ENCODE measurements around the gene PAPLN. TPM values are rescaled to one million over a fixed set of nuclear protein-coding genes. Genes with fewer than 3 reads are reported as not detected.
"Not testable (repeated sequence)": the region's sequence is repeated elsewhere in the genome, so short reads cannot be mapped to it uniquely, and the experiment has no call there.

PAPLN gene
- total RNA-seq, result 1 to 10 TPM in 1 of 2 experiments, under 1 TPM in 1; 0.72 to 1.0 TPM

- POLR2A ChIA-PET, result no interaction called here
- Mint-ChIP-seq H3K27me3 (peaks cover 82% of the 10 kb centered on the region), H3K27ac (no peak within 1 kb of the TSS), H3K4me1 (peaks cover 16% of the 10 kb centered on the region), H3K9me3 (no peaks in the 10 kb centered on the region), H3K36me3 (no peaks in the 10 kb centered on the region), H3K4me3 (peak within 1 kb of the TSS; percentile 67)
- ATAC-seq (ENCODE audit: low read depth), result no peak
- DNase-seq, result no peak
These were observed at the start of gene PAPLN for GRCh38 chr14:73237219-73237785. Gene PAPLN (plus strand): TSS chr14:73237506. CDS start chr14:73239779, 2,273 bp downstream.

- Mint-ChIP-seq H3K27me3 (no peaks in the 10 kb centered on the region), H3K36me3 (peaks cover 15% of the 10 kb centered on the region), H3K4me3 (no peak overlapping the region), H3K4me1 (no peaks in the 10 kb centered on the region), H3K27ac (no peak overlapping the region), H3K9me3 (no peaks in the 10 kb centered on the region)
- POLR2A ChIA-PET, result no interaction called here
- no peak for ATAC-seq (ENCODE audit: low read depth)
- DNase-seq, result no peak
These were observed 48.8 kb upstream of the PAPLN start for GRCh38 chr14:73188501-73188911.

GRCh38 chr14:73189651-73190050 is 47.7 kb upstream of the PAPLN start:
- no peak overlapping the region for H3K27ac Mint-ChIP-seq
- no peak for DNase-seq
- no peak overlapping the region for H3K4me3 Mint-ChIP-seq
- no peaks in the 10 kb centered on the region for H3K9me3 Mint-ChIP-seq
- H3K27me3 Mint-ChIP-seq, result no peaks in the 10 kb centered on the region
- no peaks in the 10 kb centered on the region for H3K4me1 Mint-ChIP-seq
- POLR2A ChIA-PET, result no interaction called here
- H3K36me3 Mint-ChIP-seq, result peaks cover 17% of the 10 kb centered on the region
- ATAC-seq (ENCODE audit: low read depth), result no peak

GRCh38 chr14:73191441-73191840 is 45.9 kb upstream of the PAPLN start:
- H3K4me1 Mint-ChIP-seq, result no peaks in the 10 kb centered on the region
- peaks cover 22% of the 10 kb centered on the region for H3K36me3 Mint-ChIP-seq
- ATAC-seq (ENCODE audit: low read depth), result no peak
- no peak overlapping the region for H3K27ac Mint-ChIP-seq
- H3K27me3 Mint-ChIP-seq, result no peaks in the 10 kb centered on the region
- DNase-seq, result no peak
- no peak overlapping the region for H3K4me3 Mint-ChIP-seq
- POLR2A ChIA-PET, result no interaction called here
- no peaks in the 10 kb centered on the region for H3K9me3 Mint-ChIP-seq

GRCh38 chr14:73194306-73194705 is 43.0 kb upstream of the PAPLN start:
- POLR2A ChIA-PET; H3K4me1 Mint-ChIP-seq; H3K27me3 Mint-ChIP-seq; ATAC-seq (ENCODE audit: low read depth); H3K27ac Mint-ChIP-seq; H3K9me3 Mint-ChIP-seq; H3K4me3 Mint-ChIP-seq; DNase-seq: not testable (repeated sequence)
- H3K36me3 Mint-ChIP-seq, result peaks cover 25% of the 10 kb centered on the region

GRCh38 chr14:73198253-73198652 is 39.1 kb upstream of the PAPLN start:
- H3K36me3 Mint-ChIP-seq, result peaks cover 35% of the 10 kb centered on the region
- H3K9me3 Mint-ChIP-seq, result peaks cover 1% of the 10 kb centered on the region
- no peak overlapping the region for H3K27ac Mint-ChIP-seq

GRCh38 chr14:73203527-73203926 is 33.8 kb upstream of the PAPLN start:
- POLR2A ChIA-PET, result no interaction called here
- H3K9me3 Mint-ChIP-seq, result peaks cover 9% of the 10 kb centered on the region
- H3K27ac Mint-ChIP-seq, result no peak overlapping the region
- peaks cover 2% of the 10 kb centered on the region for H3K4me1 Mint-ChIP-seq
- no peak for DNase-seq
- ATAC-seq (ENCODE audit: low read depth), result no peak
- H3K4me3 Mint-ChIP-seq, result no peak overlapping the region
- H3K36me3 Mint-ChIP-seq, result peaks cover 60% of the 10 kb centered on the region
- no peaks in the 10 kb centered on the region for H3K27me3 Mint-ChIP-seq

More at GRCh38 chr14:73198253-73198652, 39.1 kb upstream of the PAPLN start:
- H3K4me1 Mint-ChIP-seq, result peaks cover 2% of the 10 kb centered on the region
- POLR2A ChIA-PET, result no interaction called here
- DNase-seq (no peak), ATAC-seq (ENCODE audit: low read depth) (no peak)
- no peak overlapping the region for H3K4me3 Mint-ChIP-seq
- H3K27me3 Mint-ChIP-seq, result no peaks in the 10 kb centered on the region

GRCh38 chr14:73207615-73208014 is 29.7 kb upstream of the PAPLN start:
- no peak for DNase-seq
- Mint-ChIP-seq H3K4me3 (no peak overlapping the region), H3K4me1 (peaks cover 5% of the 10 kb centered on the region), H3K27me3 (no peaks in the 10 kb centered on the region), H3K36me3 (peaks cover 59% of the 10 kb centered on the region), H3K9me3 (peaks cover 8% of the 10 kb centered on the region), H3K27ac (no peak overlapping the region)
- ATAC-seq (ENCODE audit: low read depth), result no peak
- POLR2A ChIA-PET, result no interaction called here

GRCh38 chr14:73208390-73208789 is 28.9 kb upstream of the PAPLN start:
- POLR2A ChIA-PET, result no interaction called here
- no peak for DNase-seq
- ATAC-seq (ENCODE audit: low read depth), result no peak
- Mint-ChIP-seq H3K36me3 (peaks cover 62% of the 10 kb centered on the region), H3K27ac (no peak overlapping the region), H3K27me3 (no peaks in the 10 kb centered on the region), H3K4me1 (peaks cover 5% of the 10 kb centered on the region), H3K4me3 (no peak overlapping the region), H3K9me3 (peaks cover 8% of the 10 kb centered on the region)

- DNase-seq (no peak), ATAC-seq (ENCODE audit: low read depth) (no peak)
- H3K36me3 Mint-ChIP-seq, result peaks cover 60% of the 10 kb centered on the region
- peaks cover 5% of the 10 kb centered on the region for H3K4me1 Mint-ChIP-seq
- H3K27me3 Mint-ChIP-seq, result no peaks in the 10 kb centered on the region
- peaks cover 8% of the 10 kb centered on the region for H3K9me3 Mint-ChIP-seq
- H3K27ac Mint-ChIP-seq, result no peak overlapping the region
- POLR2A ChIA-PET, result interaction anchor here (0.6 kb wide), 1 partner anchor 74 kb away, joined by 3 read pairs; no protein-coding TSS in a partner anchor
- H3K4me3 Mint-ChIP-seq, result no peak overlapping the region
These were observed 28.5 kb upstream of the PAPLN start for GRCh38 chr14:73208846-73209245.

GRCh38 chr14:73209953-73210352 is 27.4 kb upstream of the PAPLN start:
- POLR2A ChIA-PET, result interaction anchor here (0.5 kb wide), 1 partner anchor 894 kb away, joined by 6 read pairs; no protein-coding TSS in a partner anchor
- Mint-ChIP-seq H3K4me1 (peaks cover 5% of the 10 kb centered on the region), H3K36me3 (peaks cover 58% of the 10 kb centered on the region), H3K27me3 (no peaks in the 10 kb centered on the region), H3K27ac (no peak overlapping the region), H3K9me3 (peaks cover 8% of the 10 kb centered on the region), H3K4me3 (no peak overlapping the region)
- no peak for DNase-seq
- no peak for ATAC-seq (ENCODE audit: low read depth)

- H3K4me1 Mint-ChIP-seq, result peaks cover 5% of the 10 kb centered on the region
- POLR2A ChIA-PET, result no interaction called here
- no peak overlapping the region for H3K27ac Mint-ChIP-seq
- H3K27me3 Mint-ChIP-seq, result no peaks in the 10 kb centered on the region
- no peak overlapping the region for H3K4me3 Mint-ChIP-seq
- ATAC-seq (ENCODE audit: low read depth), result peak; percentile 42
- DNase-seq, result no peak
- H3K36me3 Mint-ChIP-seq, result peaks cover 47% of the 10 kb centered on the region
- H3K9me3 Mint-ChIP-seq, result peaks cover 8% of the 10 kb centered on the region
These were observed 25.9 kb upstream of the PAPLN start for GRCh38 chr14:73211251-73212040.

GRCh38 chr14:73216030-73216429 is 21.3 kb upstream of the PAPLN start:
- peaks cover 4% of the 10 kb centered on the region for H3K4me1 Mint-ChIP-seq
- DNase-seq, result no peak
- H3K27ac Mint-ChIP-seq, result no peak overlapping the region
- H3K27me3 Mint-ChIP-seq, result no peaks in the 10 kb centered on the region
- peaks cover 24% of the 10 kb centered on the region for H3K36me3 Mint-ChIP-seq
- ATAC-seq (ENCODE audit: low read depth), result no peak
- no peak overlapping the region for H3K4me3 Mint-ChIP-seq
- POLR2A ChIA-PET, result no interaction called here
- H3K9me3 Mint-ChIP-seq, result no peaks in the 10 kb centered on the region

- no peak overlapping the region for H3K27ac Mint-ChIP-seq
- H3K27me3 Mint-ChIP-seq, result no peaks in the 10 kb centered on the region
- POLR2A ChIA-PET, result no interaction called here
- peaks cover 12% of the 10 kb centered on the region for H3K4me1 Mint-ChIP-seq
- DNase-seq (no peak), ATAC-seq (ENCODE audit: low read depth) (no peak)
- no peak overlapping the region for H3K4me3 Mint-ChIP-seq
- H3K9me3 Mint-ChIP-seq, result no peaks in the 10 kb centered on the region
- peaks cover 20% of the 10 kb centered on the region for H3K36me3 Mint-ChIP-seq
These were observed 19.9 kb upstream of the PAPLN start for GRCh38 chr14:73217411-73217810.
